Activated CD4-positive, alpha-beta T cell treated with anti-CD3 and anti-CD28 coated beads for 4 hours (primary cell): ENCODE measurements around the gene TRPC4.
"Not testable (repeated sequence)": the region's sequence is repeated elsewhere in the genome, so short reads cannot be mapped to it uniquely, and the experiment has no call there.

Experiments
- DNase-seq, 2 donors: peaks; one replicate each; pipeline ENCODE4 v3.0.0-alpha.2; 2020

Gene TRPC4

DNA sequence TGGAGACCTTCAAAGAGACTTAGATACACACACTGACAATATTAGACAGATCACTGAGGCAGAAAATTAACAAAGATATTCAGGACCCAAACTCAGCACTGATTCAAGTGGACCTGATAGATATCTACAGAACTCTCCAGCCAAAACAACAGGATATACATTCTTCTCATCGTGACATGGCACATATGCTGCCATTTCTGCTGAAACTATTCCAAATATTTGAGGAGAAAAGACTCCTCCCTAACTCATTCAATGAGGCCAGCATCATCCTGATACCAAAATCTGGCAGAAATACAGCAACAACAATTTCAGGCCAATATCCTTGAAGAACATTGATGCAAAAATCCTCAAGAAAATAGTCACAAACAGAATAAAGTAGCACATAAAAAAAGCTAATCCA is 53.3 kb downstream of the TRPC4 start:
- DNase-seq: no peak

DNA sequence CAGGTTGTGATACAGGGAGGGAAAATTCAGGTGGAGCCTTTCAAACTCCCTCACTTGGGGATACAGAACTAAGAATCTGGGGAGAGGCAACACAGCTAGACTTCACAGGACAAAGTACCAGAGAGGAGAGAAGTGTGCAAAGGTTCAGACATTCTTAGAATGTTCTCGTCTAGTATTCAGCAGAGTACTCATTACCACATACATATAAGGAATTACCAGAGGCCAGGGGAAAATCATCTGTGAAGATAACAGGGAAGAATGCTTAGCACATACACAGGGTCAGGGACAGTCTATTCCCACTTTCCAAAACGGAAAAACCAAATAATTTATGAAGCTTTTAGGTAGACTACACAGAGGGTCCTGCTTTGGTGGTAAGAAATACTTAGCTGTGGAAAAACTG is 58.1 kb downstream of the TRPC4 start:
- no peak for DNase-seq

DNA sequence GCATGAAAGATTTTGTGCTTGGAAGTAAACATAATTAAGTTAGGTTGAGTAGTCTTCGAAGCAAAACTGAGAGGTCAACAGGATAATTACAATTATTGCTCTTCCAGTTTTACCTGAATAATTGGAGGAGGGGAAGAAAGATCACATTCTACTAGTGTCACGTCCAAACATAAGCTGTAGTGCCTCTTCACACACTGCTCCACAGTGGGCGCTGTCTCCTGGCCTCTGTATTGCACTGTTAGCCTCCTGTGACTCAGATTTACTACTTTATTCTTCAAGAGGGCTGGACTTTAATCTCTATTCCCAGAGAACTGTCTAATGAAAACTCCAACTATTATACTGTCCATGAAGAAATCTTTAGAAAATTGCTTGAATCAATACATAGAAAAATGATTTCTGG is 62.9 kb downstream of the TRPC4 start:
- no peak for DNase-seq

DNA sequence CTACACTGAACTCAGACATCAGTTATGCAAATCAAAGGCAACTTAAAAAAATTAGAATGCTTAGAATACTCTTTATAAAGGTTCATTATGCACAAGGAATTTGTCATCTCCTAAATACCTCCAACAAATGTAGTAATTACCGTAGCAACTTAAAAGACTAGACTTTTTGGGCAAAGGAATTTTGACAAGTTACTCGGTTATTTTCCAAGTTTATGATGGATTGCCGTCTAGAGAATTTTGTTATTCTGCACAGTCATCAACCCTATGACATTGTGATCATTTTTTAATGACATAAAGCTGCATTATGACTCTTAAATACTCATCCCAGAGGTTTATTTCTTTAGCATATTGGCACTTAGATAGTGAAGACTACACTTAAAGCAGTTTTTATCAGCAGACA is 71.9 kb downstream of the TRPC4 start:
- no peak for DNase-seq

DNA sequence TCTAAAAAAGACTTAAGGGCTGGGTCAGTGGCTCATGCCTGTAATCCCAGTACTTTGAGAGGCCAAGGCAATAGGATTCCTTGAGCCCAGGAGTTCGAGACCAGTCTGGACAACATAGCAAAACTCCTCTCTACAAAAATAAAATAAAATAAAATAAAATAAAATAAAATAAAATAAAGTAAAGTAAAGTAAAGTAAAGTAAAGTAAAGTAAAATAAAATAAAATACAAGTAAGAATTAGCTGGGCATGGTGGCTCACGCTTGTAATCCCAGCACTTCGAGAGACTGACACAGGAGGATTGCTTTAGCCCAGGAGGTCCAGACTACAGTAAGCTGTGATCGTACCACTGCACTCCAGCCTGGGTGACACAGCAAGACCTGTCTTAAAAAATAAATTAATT is 72.8 kb downstream of the TRPC4 start:
- DNase-seq: not testable (repeated sequence)

DNA sequence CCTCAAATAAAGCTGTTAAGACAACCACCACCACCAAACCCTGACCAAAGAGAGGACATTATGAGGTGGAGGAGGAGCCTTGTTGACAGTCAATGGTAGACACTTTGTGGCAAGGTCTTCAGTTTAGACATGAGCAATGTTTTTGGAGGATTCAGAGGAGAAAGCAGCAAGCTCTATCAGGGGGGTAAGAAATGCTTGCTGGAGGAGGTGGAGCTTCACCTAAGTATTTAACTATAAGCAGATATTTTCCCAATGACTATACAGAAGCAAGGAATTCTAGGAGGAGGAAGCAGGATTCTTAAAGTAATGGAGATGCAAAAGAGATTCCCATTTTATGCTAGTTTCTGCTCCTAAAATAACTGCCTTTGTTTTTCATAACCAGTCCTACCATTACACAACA is 74.2 kb downstream of the TRPC4 start:
- DNase-seq: no peak

DNA sequence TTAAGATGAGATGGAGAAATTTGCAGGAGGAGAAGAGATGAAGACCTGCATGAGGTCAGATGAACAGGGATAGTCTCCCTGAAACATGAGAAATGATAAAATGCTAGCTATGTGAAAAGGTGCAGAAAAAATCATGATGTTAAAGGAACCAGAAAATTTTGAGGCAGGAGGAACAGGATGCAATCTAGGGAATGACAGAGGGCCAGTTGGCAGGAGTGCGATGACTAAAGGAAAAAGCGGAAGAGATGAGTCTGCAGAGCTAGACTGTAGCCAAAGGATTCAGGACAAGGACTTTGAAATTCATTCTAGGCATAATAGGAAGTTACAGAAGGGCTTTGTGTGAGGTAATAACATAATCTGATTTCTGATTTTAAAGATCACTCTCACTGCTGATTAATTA is 77.9 kb downstream of the TRPC4 start:
- no peak for DNase-seq

DNA sequence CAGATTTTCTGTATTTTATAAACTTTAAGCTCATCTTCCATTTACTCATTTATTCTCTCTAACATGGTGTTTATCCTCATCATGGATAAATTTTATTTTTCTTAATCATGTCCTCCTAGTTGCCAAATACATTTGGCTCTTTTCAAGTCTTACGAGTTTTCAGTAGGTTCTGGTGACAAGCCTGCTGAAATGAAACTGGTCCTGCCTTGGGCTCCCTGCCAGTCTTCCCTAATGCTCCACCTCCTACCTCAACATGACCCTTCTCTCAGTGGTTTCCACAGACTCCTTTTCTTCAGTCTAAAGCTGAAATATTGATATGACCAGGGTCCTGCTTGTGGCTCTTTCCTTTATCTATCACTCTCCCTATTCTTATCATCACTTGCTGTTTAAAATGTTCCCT is 81.2 kb downstream of the TRPC4 start:
- DNase-seq: no peak

DNA sequence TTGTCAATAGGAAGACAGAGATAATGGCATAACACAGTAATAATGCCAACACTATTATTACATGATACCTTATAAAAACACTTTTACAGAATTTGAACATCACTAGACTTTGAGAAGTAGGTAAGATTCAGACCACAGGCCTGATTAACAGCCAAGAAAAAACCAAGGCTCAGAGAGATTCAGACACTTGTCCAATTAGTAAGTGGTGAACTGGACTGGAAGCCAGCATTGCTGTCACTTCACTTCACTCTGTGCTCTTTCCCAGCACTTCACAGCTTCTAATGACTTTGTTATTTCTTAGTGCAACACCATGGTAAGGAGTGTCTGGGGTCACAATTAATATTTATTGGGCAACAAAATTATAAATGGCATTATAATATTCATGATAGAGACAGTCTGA is 91.9 kb downstream of the TRPC4 start:
- no peak for DNase-seq

DNA sequence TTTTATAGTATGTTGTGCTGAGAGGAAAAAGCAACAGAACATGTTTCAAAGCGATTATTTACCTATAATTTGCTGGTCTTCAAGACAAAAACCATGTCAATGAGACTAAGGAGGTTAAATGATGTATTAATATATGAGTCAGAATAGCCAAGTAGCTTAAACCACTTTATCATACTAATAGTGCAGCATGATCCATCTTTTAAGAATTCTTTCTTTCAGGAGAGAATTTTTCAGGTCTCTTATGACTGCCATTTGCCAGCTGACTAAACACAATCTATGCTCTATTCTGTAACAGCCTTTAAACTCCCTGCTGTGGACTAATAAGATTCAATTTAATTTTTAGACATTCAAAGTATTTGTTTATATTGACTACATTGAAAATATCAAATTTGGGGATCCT is 93.7 kb downstream of the TRPC4 start:
- no peak for DNase-seq

DNA sequence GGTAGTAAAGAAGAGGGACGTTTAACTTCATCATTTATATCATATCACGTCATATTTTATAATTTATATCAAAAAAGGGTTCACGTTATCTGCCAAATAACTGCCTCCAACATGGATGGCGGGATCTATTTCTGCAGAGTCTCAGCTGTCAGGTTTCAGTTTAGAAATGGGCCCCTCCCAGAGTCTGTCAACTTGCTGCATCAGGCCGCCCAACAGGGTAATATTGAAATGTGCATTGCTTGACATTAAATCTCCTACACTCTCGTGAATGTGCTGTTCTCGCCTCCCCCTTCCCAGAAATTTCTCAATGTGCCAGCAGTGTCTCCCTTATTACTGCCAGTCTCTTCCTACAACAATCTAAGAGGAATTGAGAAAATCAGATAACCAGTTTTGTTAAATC is 96.9 kb downstream of the TRPC4 start:
- no peak for DNase-seq

DNA sequence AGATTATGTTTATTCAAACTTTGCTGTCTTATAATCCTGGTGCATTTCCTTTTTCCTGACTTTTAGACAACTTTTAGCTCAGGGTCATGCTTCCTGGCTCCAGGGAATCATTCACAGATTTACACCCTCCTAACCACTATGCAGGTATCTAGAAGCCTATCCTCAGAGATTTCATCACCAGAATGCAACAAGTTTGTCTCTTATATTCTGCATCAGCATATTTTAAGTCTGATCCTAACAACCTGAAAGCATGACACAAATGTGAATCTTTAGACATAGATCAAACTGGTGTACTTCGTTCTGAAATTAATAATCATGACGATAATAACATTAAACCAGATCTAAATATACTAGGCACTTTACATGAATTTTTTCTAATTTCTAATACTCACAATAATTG is 100.0 kb downstream of the TRPC4 start:
- DNase-seq: no peak

DNA sequence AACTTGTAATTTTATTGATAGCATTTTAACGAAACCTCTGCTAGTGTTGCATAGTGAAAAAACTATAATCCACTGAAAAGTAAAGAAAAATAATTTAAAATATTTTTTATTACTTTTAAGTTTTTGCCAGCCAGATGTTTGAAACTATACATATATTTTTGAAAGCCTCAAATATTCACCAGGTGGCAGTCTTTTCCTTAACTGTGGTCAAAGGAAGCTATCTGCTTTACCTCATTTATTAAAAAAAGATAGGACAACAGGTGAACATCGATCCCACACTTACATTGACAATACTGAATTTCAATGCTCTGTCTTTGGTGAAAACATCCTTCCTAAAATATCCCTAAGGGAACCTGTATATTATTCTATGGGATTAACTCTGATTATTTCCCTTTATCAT is 100.5 kb downstream of the TRPC4 start:
- DNase-seq: no peak

DNA sequence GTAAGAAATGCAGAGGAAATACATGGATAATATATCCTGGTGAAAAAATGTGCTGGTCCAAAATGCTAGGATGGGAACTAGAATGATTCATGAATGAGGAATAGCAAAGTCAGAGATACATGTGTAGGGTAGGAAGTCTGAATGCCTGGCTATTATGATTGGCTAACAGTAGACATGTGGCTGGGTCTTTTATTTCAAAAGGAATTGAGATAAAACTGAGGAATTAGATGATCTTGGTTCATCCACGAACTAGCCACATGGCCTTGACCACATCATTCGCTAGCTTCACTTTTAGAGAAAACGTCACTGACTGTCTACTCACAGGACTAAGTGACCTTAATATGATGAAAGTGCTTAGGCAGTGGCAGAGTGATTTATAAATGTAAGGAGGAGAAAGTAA is 103.1 kb downstream of the TRPC4 start:
- no peak for DNase-seq

DNA sequence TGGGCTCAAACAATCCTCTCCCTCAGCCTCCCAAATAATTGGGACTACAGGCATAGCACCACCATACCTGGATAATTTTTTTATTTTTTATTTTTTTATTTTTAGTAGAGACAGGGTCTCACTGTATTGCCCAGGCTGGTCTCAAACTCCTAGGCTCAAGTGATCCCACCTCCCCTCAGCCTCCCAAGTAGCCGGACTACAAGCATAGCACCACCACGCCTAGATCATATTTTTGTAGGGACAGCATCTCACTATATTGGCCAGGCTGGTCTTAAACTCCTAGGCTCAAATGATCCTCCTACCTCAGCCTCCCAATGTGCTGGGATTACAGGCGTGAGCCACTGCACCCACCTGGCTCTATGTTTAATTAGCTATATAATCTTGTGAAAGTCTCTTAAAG is 114.2 kb downstream of the TRPC4 start:
- DNase-seq: no peak

DNA sequence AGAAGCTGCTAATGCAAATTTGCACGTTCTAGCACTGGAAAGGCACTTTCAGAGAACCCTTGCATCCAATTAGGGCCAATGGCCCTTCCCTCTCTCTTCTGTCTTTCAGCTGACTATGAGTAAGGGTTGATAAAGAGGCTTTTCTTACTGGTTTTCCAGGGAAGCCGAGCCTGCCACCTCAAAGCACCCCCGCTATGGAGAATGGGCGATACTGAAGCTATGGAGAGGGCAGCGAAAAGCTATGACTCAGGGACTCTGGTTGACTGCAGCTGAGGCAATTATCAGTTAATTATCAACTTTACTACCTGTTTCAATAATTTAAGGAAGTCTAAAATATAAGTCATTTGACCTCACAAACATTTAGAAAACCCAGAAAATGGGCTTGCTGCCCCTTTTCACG is 115.8 kb downstream of the TRPC4 start:
- DNase-seq: no peak

DNA sequence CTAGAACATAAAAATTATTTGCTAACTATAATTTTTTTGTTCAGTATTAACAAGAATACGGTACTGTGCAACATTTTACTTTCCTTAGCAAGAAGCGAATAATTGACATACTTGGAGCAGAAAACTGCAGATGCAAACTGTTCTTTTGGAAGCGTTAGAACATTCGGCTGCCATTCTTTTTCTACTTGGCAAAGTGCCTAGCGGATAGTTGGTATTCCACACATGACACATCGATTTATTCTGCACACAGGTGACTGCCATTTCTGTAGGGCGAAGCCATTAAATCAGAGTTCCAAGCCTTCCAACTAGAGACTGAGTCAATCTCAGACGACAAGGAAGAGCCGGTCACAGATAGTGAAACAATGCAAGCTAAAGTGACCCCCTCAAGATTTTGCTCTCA is 117.4 kb downstream of the TRPC4 start:
- no peak for DNase-seq

DNA sequence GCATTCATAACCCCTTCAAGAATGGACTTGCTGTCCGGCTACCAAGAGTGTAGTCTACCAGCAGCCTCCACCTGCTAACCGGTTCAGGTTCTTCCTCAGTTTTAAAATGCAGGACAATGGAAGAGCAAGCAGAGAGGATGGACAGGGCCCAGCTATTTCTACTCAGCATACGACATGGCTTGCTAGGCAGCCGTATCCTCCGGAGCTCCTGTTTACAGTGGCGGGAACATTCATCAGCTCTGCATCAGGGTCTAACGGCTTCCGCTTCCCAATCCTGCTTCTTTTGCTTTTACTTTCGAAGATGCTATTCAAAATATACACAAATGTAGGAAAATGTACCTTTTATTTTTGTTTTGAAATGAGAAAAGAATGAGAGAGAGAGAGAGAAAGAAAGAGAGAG is 118.5 kb downstream of the TRPC4 start:
- DNase-seq: no peak

DNA sequence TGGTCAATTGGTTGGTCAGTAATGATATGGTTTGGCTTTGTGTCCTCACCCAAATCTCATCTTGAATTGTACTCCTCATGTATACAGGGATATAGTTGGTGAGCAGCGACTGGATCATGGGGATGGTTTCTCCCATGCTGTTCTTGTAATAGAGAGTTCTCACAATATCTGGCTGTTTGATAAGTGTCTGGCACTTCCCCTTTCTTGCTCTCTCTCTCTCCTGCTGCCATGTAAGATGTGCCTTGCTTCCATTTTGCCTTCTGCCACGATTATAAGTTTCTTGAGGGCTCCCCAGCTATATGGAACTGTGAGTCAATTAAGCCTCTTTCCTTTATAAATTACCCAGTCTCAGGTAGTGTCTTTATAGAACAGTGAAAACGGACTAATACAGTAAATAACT is 120.7 kb downstream of the TRPC4 start:
- no peak for DNase-seq

DNA sequence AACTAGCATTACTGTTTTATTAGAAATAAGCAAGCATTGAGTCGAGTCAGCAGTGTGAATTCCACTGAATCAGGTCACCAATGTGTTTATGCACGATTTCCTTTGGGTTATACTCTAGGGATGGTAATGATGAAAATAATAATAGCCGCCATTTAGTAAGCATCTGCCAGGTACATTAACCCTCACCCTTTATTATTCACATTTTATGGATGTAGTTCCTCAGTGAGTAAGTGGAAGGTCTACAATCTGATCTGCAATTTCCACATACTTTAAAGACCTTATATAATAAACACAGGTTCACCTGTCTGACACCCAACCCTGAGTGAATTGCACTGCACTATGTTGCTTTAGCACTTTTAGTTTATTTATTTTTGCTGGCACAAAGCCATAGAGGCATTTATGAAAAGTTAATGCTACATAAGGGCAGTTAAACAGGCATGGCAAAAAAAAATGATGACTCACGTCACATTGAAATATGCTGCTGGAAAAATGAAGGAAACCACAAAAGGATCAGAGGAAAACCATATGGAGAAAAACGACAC is 122.4 kb downstream of the TRPC4 start:
- DNase-seq: no peak

DNA sequence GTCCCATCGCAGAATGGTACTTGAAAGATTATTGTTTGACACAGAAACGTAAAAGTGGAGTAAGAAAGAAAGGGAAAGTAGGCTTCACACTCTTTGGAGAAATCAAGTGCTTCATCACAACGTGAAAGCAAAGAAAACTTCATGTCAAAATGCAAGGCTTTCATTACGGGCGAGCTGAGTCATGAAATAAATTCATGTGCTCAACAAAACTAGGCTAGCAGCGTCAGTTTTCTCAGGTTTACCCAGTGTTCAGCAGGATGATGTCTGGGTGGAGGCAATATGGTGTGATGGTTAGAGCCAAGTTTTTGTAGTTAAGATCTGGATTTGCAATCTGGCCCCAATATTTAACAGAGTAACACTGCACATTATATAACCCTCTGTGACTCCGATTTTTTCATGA is 128.0 kb downstream of the TRPC4 start:
- no peak for DNase-seq

DNA sequence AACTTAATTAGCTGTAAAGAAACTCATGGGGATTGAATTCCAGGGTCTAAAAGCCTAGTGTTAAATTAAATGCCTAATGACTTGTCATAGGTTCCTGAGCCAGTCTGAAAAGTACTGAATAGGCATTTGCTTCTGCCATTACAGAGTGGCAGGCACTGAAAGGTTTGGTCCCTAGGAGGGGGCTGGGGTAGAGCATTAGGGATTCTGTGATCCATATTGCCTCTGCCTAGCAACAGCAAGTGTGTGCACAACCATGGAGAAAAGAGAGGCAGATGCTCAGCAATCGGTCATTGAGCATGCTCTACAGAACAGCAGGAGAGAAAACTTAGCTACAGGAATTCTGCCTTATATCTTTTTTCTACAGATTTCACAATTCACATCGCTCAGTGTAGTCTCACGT is 133.5 kb downstream of the TRPC4 start:
- no peak for DNase-seq

DNA sequence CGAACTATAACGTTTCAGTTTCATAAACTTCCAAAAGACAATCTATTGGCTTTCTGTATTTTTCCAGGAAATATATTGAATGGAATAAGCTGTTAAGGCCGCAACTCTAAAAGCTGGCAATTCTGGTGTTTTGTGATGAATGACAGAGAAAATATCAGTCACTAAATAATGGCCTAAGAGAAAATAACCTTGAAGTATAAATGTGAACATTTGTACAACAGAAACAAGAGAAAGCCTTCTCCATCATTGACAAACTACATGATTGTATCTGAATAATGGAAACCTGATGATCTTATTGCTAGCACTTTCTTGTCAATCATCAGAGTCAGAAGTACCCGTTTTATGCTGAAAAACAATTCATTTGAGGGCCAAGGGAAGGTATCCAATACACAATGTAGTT is 134.3 kb downstream of the TRPC4 start:
- DNase-seq: no peak

DNA sequence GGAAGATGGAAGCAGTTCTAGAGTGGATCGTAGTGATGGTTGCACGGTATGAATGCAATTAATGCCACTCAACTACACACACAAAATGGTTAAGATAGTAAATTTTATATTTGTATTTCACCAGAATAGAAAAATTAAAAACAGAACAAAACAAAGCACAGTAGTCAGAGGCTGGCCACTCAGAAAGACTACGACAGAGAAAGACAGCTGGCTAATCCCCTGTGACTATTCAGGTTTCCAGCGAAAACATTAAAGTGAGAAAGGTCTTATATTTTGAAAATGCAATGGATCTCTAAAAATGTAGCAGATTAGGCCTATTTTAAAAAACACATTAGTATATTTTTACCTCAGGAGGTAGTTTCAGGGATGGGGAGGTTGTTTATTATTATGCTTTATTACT is 139.7 kb downstream of the TRPC4 start:
- DNase-seq: no peak

DNA sequence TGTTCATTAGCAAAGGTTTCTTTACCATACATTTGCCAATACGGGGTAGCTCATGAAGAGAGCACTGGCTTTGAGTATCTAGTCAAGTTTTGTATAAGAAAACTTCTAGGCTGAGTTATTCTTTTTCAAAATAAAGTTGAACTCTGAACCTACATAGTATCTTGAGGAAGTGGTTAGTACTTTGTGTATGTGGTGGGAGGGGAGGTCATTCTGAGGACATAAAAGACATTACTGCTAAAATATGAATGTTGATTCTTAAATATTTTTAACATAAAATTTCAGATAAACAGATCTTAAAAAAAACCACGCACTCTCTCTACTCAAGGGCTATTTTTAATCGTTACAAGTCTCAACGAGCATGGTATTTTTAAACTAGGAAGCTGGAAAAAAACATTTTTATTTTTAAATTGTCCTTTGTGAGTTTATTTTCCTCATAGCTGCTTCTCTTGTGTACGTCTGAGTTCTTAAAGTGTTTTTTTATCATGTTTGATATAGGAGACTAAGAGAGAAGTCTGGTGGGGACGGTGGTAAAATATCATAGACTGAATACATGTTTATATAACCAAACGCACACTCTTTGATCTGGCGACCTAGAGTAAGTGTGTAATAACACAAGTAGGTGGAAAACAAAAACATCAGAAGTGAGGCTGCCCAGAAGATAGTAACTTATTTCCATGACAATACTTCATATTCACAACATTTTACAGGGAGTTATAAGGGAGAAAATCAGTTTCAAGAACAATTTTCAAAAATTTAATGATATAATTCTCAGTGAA is 153.0 kb downstream of the TRPC4 start:
- DNase-seq: no peak
